Esophagus muscularis mucosa (tissue), 4 donors: ENCODE results near the gene VEPH1. TPM values are rescaled to one million over a fixed set of nuclear protein-coding genes. Genes with fewer than 3 reads are reported as not detected.

ENCODE experiments used
- DNase-seq: peaks from one replicate; pipeline ENCODE4 v3.0.0-alpha.2; 2017; ENCODE audit errors: extremely low spot score
- H3K27ac ChIP-seq, 4 donors: fragments of 200-600 bp; sonication (generic); replicated peaks in 1 of 4; 1 replicate in 3 of 4; 2 replicates in 1 of 4; pipeline ENCODE4 v1.5.1; 2016 to 2019; ENCODE audit warnings: mild to moderate bottlenecking in 1 of 4
- H3K27me3 ChIP-seq, 4 donors: fragments of 200-600 bp; sonication (generic); one replicate each; pipeline versions ENCODE4 v1.5.1 to v1.6.0; 2016 to 2019
- H3K36me3 ChIP-seq, 4 donors: fragments of 200-600 bp; sonication (generic); one replicate each; pipeline ENCODE4 v1.5.1; 2016 to 2019
- H3K4me1 ChIP-seq, 4 donors: fragments of 200-600 bp; sonication (generic); one replicate each; pipeline ENCODE4 v1.5.1; 2016 to 2019
- H3K4me3 ChIP-seq, 4 donors: fragments of 200-600 bp; sonication (generic); 1 replicate in 2 of 4; 2 replicates in 2 of 4; pipeline ENCODE4 v1.5.1; 2016 to 2019; ENCODE audit warnings: mild to moderate bottlenecking in 4 of 4, moderate library complexity in 1 of 4
- H3K9me3 ChIP-seq, 4 donors: fragments of 200-600 bp; sonication (generic); 1 replicate in 3 of 4; 2 replicates in 1 of 4; pipeline ENCODE4 v1.5.1; 2016 to 2019
- EP300 ChIP-seq: sonication (generic); formaldehyde crosslinking; IDR thresholded peaks from one replicate; pipeline ENCODE4 v1.6.1; 2017; ENCODE audit warnings: antibody characterized with exemption
- POLR2A ChIP-seq: fragments of 450-650 bp; IDR thresholded peaks from one replicate; pipeline ENCODE4 v1.6.1; 2017; ENCODE audit warnings: antibody characterized with exemption, moderate library complexity, mild to moderate bottlenecking, low read depth
- POLR2AphosphoS5 ChIP-seq, 2 donors: sonication (generic); formaldehyde crosslinking; IDR thresholded peaks; one replicate each; pipeline ENCODE4 v1.6.1; 2017; ENCODE audit warnings: antibody characterized with exemption in 2 of 2
- WGBS: methylation state at CpG from one replicate; pipeline ENCODE4 v1.1.5; 2018; 5-methylcytosine and 5-hydroxymethylcytosine counted together
- intact Hi-C: fragments of 100-400 bp; cut with DNase I; formaldehyde crosslinking; loops from one replicate; pipeline ENCODE4 v1.15.1; 2023
- total RNA-seq, 4 donors: library from RNA; depleted of rRNA; stranded (reverse); fragments of >200 nt; gene quantifications; one replicate each; pipeline versions ENCODE4 v1.1.0 to v1.2.1, GENCODE V29; 2016
- TF ChIP-seq, protein P1 (sequence below), 3 experiments: fragments of 200-600 bp in 2 of 3; fragments of 450-650 bp in 1 of 3; sonication (generic) in 2 of 3; IDR thresholded peaks; one replicate each; pipeline ENCODE4 v1.5.1; 2017 to 2019; ENCODE audit warnings: antibody characterized with exemption in 3 of 3, mild to moderate bottlenecking in 2 of 3, moderate library complexity in 1 of 3

Gene VEPH1
- total RNA-seq, 4 donors from 2014 or later = 0.23 to 1.2 (median 0.52) TPM; not detected in 1

DNA sequence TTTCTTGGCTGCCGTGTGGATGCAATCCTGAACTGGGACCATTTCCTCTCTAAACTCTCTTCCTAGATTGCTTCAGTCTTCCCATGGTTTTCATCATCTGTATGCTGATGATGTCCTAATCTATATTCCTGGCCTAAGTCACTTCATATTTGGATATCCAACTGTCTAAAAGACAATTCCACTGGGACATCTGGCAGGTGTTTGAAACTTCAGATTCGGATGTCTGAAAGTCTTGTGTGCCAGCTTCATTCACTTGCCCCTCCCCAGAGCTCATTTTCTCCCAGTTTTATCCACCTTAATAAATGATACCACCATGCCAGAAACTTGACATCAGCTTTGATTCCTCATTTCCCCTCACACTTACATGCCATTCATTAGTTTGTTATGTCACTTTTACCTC, 201.5 kb downstream of the VEPH1 start:
- no peak overlapping the region for H3K4me3 ChIP-seq
- WGBS = 84% methylated on average over 2 of the region's 2 CpGs
- H3K9me3 ChIP-seq = no peaks in the 10 kb centered on the region
- no peak for TF ChIP-seq POLR2A
- TF ChIP-seq POLR2AphosphoS5 (IDR thresholded peaks at IDR 0.05) = no peak
- TF ChIP-seq EP300 = no peak
- no peak overlapping the region for H3K27ac ChIP-seq
- intact Hi-C loops = no loop called here
- DNase-seq = no peak
- H3K36me3 ChIP-seq = no peaks in the 10 kb centered on the region
- no peaks in the 10 kb centered on the region for H3K4me1 ChIP-seq
- H3K27me3 ChIP-seq = no peaks in the 10 kb centered on the region

- WGBS = 87% methylated on average over 9 of the region's 9 CpGs
- intact Hi-C loops = no loop called here
- no peak overlapping the region for H3K27ac ChIP-seq
Observed at GRCh38 chr3:157300981-157301663, 202.1 kb downstream of the VEPH1 start.

GRCh38 chr3:157300094-157300493, 203.1 kb downstream of the VEPH1 start:
- H3K4me1 ChIP-seq = no peaks in the 10 kb centered on the region
- intact Hi-C loops = no loop called here
- H3K9me3 ChIP-seq = no peaks in the 10 kb centered on the region
- 80% methylated on average over 2 of the region's 2 CpGs for WGBS
- no peaks in the 10 kb centered on the region for H3K36me3 ChIP-seq
- H3K27me3 ChIP-seq = no peaks in the 10 kb centered on the region
- TF ChIP-seq, protein P1, sequence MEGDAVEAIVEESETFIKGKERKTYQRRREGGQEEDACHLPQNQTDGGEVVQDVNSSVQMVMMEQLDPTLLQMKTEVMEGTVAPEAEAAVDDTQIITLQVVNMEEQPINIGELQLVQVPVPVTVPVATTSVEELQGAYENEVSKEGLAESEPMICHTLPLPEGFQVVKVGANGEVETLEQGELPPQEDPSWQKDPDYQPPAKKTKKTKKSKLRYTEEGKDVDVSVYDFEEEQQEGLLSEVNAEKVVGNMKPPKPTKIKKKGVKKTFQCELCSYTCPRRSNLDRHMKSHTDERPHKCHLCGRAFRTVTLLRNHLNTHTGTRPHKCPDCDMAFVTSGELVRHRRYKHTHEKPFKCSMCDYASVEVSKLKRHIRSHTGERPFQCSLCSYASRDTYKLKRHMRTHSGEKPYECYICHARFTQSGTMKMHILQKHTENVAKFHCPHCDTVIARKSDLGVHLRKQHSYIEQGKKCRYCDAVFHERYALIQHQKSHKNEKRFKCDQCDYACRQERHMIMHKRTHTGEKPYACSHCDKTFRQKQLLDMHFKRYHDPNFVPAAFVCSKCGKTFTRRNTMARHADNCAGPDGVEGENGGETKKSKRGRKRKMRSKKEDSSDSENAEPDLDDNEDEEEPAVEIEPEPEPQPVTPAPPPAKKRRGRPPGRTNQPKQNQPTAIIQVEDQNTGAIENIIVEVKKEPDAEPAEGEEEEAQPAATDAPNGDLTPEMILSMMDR (IDR thresholded peaks at IDR 0.05) = no peak
- no peak for TF ChIP-seq POLR2AphosphoS5 (IDR thresholded peaks at IDR 0.05)
- no peak for DNase-seq
- no peak overlapping the region for H3K27ac ChIP-seq
- H3K4me3 ChIP-seq = no peak overlapping the region

More at GRCh38 chr3:157300981-157301663, 202.1 kb downstream of the VEPH1 start:
- no peaks in the 10 kb centered on the region for H3K9me3 ChIP-seq
- no peaks in the 10 kb centered on the region for H3K36me3 ChIP-seq
- DNase-seq = no peak
- H3K27me3 ChIP-seq = no peaks in the 10 kb centered on the region
- TF ChIP-seq POLR2AphosphoS5 (IDR thresholded peaks at IDR 0.05) (no peak), EP300 (no peak), POLR2A (no peak)
- TF ChIP-seq, protein P1 (IDR thresholded peaks at IDR 0.05) = no peak
- no peak overlapping the region for H3K4me3 ChIP-seq
- no peaks in the 10 kb centered on the region for H3K4me1 ChIP-seq

- TF ChIP-seq POLR2AphosphoS5 (IDR thresholded peaks at IDR 0.05) = no peak
- TF ChIP-seq EP300 = no peak
- TF ChIP-seq POLR2A = no peak
- TF ChIP-seq, protein P1 (IDR thresholded peaks at IDR 0.05) = no peak
- Histone ChIP-seq H3K27me3 (no peaks in the 10 kb centered on the region), H3K9me3 (no peaks in the 10 kb centered on the region), H3K27ac (no peak overlapping the region), H3K4me1 (no peaks in the 10 kb centered on the region), H3K4me3 (no peak overlapping the region), H3K36me3 (no peaks in the 10 kb centered on the region)
- intact Hi-C loops = no loop called here
- DNase-seq = no peak
- WGBS = 95% methylated on average over 6 of the region's 6 CpGs
Observed at GRCh38 chr3:157297328-157297915, 205.8 kb downstream of the VEPH1 start.

DNA sequence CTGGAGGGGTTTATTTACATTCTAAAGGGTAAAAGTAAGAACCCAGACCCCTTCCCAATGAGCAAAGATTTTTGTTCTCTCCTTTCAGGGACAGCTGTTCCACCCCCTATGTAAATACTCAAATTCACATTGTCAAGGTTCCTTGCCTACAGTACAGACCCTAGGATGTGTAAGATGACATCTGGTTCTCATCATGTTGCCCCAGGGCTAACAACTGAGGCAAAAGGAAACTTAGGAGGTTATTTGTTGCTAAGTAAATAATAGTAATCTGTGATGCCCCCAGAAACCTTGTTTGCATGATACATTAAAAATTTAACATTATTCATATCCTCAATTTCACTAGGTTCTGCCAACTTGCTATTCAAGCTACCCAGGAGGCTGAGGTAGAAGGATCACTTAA, 208.3 kb downstream of the VEPH1 start:
- DNase-seq = no peak
- H3K4me1 ChIP-seq = no peaks in the 10 kb centered on the region
- TF ChIP-seq EP300 (no peak), POLR2A (no peak), POLR2AphosphoS5 (IDR thresholded peaks at IDR 0.05) (no peak)
- TF ChIP-seq, protein P1 (IDR thresholded peaks at IDR 0.05) = no peak
- no peaks in the 10 kb centered on the region for H3K27me3 ChIP-seq
- no peaks in the 10 kb centered on the region for H3K36me3 ChIP-seq
- H3K9me3 ChIP-seq = no peaks in the 10 kb centered on the region
- no peak overlapping the region for H3K4me3 ChIP-seq
- H3K27ac ChIP-seq = no peak overlapping the region
- intact Hi-C loops = no loop called here
